GM13976 (cell line): ENCODE measurements around the gene MTFR2.

Experiments used
- DNase-seq: peaks from one replicate; pipeline ENCODE4 v3.0.0; 2012; ENCODE audit warnings: low spot score
- in situ Hi-C: fragments of 300-500 bp; cut with MboI; formaldehyde crosslinking; loops from one replicate; pipeline ENCODE4 v1.12.0; 2022; ENCODE audit warnings: low sequenced_read_pairs, mixed read lengths, inconsistent platforms; ENCODE audit not compliant: unreplicated experiment
- TF ChIP-seq, protein P1 (sequence below): IDR thresholded peaks from 2 replicates; pipeline ENCODE4 v1.5.1; 2012; ENCODE audit warnings: borderline replicate concordance, mild to moderate bottlenecking; ENCODE audit not compliant: insufficient read depth; ENCODE audit errors: extremely low read depth, missing control alignments, control extremely low read depth

MTFR2 gene

DNA sequence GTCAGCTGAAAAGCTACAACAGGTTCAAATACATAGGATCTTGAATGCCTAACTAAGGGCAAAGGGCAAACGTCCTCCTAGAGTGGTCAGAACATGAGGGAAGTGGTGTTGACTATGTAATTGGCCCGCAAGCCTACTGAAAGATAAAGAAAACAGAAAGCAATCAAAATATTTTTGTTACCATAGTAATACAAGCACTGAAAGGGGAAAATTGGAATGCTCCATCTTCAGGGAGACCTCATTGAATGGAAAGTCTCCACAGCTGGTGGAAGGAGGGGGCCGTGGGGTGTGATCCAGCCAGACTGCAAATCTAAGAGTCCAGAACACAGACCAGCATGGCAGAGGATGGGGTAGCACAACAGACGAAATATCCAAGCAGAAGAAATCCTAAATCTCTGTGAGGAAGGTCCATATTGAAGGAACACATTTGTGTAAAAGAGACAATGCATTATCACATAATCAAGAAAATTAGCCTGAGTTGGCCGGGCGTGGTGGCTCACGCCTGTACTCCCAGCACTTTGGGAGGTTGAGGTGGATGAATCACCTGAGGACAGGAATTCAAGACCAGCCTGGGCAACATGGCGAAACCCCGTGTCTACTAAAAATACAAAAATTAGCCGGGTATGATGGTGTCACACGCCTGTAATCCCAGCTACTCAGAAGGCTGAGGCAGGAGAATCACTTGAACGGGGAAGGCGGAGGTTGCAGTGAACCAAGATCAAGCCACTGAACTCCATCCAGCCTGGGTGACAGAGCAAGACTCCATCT, 39.5 kb downstream of the MTFR2 start:
- in situ Hi-C loops, result loop anchor here (25.0 kb wide), 2 partner anchors 523 to 673 kb away; no protein-coding TSS in a partner anchor
- no peak for DNase-seq
- TF ChIP-seq, protein P1, sequence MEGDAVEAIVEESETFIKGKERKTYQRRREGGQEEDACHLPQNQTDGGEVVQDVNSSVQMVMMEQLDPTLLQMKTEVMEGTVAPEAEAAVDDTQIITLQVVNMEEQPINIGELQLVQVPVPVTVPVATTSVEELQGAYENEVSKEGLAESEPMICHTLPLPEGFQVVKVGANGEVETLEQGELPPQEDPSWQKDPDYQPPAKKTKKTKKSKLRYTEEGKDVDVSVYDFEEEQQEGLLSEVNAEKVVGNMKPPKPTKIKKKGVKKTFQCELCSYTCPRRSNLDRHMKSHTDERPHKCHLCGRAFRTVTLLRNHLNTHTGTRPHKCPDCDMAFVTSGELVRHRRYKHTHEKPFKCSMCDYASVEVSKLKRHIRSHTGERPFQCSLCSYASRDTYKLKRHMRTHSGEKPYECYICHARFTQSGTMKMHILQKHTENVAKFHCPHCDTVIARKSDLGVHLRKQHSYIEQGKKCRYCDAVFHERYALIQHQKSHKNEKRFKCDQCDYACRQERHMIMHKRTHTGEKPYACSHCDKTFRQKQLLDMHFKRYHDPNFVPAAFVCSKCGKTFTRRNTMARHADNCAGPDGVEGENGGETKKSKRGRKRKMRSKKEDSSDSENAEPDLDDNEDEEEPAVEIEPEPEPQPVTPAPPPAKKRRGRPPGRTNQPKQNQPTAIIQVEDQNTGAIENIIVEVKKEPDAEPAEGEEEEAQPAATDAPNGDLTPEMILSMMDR, result no peak

DNA sequence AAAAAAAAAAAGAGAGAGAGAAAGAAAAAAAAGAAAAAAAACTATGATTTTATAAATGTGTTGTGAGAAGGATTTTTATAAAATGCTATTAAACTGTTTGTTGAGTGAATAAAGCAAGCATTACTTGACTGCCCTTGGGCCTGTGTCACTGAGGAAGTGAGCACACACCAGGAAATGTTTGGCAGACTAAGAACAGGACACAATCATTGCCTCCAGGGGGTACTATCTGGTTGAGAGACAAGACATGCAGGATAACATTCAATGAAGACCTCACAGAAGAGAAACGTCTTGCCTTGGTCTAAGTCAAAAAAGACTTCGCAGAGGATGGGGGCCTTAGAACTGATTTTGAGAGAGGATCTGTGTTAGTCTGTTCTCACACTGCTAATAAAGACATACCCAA, 40.6 kb downstream of the MTFR2 start:
- DNase-seq, result no peak
- TF ChIP-seq, protein P1, result no peak
- in situ Hi-C loops, result loop anchor here (25.0 kb wide), 2 partner anchors 522 to 672 kb away; no protein-coding TSS in a partner anchor

DNA sequence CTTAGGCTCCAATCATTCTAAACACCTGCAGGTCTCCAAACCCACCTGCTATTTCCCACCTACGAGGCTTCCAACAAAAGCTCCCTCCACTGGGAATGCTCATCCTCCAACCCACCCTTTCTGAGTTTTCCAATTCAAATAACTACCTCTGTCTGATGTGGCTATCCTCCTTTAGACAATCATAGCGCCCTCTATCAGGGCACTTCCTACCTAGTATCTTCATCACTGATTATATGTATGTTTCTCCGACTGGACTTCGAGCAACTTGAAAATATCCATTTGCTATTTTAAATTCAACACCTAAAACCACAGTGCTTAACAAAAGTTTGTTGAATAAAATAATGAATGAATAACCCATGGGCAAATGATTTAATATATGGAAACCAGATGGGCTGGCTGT, 41.3 kb downstream of the MTFR2 start:
- TF ChIP-seq, protein P1, result no peak
- in situ Hi-C loops, result loop anchor here (25.0 kb wide), 2 partner anchors 521 to 671 kb away; no protein-coding TSS in a partner anchor
- DNase-seq, result no peak

DNA sequence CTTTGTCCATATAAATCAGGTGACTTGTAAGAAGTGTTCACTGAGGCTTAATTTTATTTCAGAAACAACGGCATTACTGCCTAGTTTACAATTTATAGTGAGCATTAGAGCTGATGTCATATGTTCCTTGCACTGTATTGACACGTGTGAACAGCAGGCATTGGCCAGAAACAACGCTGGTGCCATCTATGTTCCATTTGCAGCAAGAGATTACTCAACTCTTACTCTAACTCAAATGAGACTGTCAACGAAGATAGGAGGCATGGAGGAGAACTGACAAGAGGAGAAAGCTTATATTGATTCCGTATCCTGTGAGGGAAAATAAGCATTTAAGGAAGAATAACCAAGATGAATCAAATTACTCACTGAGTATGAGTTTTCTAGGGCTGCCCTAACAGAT, 48.4 kb downstream of the MTFR2 start:
- DNase-seq, result no peak
- TF ChIP-seq, protein P1, result no peak
- in situ Hi-C loops, result loop anchor here (25.0 kb wide), 2 partner anchors 514 to 664 kb away; no protein-coding TSS in a partner anchor

DNA sequence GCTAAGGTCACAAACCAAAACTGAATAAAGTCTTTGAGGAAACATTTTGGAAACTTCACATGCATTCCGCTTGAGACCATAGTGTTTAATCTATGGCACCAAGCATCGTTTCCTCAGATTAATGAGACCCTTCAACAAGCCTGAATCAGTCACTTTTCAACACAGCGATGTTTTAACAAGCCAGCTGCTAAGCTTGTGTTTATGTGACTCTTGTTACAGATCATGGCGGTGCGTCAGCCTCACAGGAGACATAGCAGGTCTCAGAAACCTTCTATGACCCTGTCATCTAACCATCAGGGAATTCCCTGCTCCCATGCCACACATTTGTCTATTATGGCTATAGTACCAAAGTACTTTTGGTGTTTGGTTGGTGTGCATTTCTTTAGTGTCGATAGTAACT, 57.2 kb downstream of the MTFR2 start:
- no peak for DNase-seq
- TF ChIP-seq, protein P1, result no peak
- in situ Hi-C loops, result no loop called here

DNA sequence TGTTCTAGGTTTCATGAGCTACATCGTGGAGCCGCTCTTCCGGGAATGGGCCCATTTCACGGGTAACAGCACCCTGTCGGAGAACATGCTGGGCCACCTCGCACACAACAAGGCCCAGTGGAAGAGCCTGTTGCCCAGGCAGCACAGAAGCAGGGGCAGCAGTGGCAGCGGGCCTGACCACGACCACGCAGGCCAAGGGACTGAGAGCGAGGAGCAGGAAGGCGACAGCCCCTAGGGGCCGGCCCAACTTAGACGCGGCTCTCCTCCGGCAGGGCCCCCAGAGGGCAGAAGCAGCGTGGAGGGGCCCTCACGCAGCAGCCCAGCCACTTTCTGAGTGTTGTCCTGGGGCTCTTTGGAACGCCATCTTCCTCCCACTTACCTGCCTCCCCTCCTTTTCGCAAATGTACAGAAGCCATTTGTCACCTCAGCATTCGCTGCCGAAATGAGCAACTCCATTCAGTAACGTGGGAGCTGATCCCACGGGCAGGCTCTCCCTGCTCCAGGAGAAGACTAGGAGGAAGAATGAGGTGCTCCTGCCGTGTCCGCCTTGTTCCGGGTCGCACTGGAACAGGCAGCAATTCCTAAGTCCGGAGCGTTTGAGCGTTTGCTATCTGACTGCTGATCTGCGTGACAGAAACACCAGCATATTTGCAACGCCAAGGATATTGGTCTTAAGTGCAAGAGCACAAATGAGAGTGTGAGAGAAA, 58.4 kb downstream of the MTFR2 start:
- DNase-seq, result no peak
- TF ChIP-seq, protein P1, result no peak
- in situ Hi-C loops, result no loop called here
